Naive B cell (primary cell): ENCODE data around the gene ROCK2. TPM values are rescaled to one million over a fixed set of nuclear protein-coding genes. Genes with fewer than 3 reads are reported as not detected.
A peak's percentile ranks its signal among the peaks of the same experiment; 100 is the strongest.

Source experiments
- ATAC-seq, 2 donors: fragments of 150-1000 bp; cut with Tn5 transposase; 2 replicates each; pipeline ENCODE4 v1.10.0; 2021; ENCODE audit warnings: low read depth in 2 of 2, mild to moderate bottlenecking in 2 of 2, moderate library complexity in 2 of 2
- DNase-seq: peaks from one replicate; pipeline ENCODE4 v3.0.0; 2022
- H3K27ac Mint-ChIP-seq, 6 donors: one replicate each; pipeline ENCODE4 v1.8.0; 2020 to 2022; ENCODE audit warnings: mild to moderate bottlenecking in 6 of 6, mixed read lengths in 6 of 6, moderate library complexity in 5 of 6, inconsistent platforms in 2 of 6
- H3K27me3 Mint-ChIP-seq, 3 donors: one replicate each; pipeline ENCODE4 v1.8.0; 2021 to 2022; ENCODE audit warnings: mixed read lengths in 3 of 3, mild to moderate bottlenecking in 1 of 3
- H3K36me3 Mint-ChIP-seq, 2 donors: one replicate each; pipeline ENCODE4 v1.8.0; 2020 to 2022; ENCODE audit warnings: mixed read lengths in 2 of 2, inconsistent platforms in 1 of 2, mild to moderate bottlenecking in 1 of 2
- H3K4me1 Mint-ChIP-seq, 3 donors: one replicate each; pipeline ENCODE4 v1.8.0; 2020 to 2022; ENCODE audit warnings: mixed read lengths in 3 of 3, inconsistent platforms in 1 of 3, mild to moderate bottlenecking in 1 of 3, moderate library complexity in 1 of 3
- H3K4me3 Mint-ChIP-seq, 8 donors: one replicate each; pipeline ENCODE4 v1.8.0; 2020 to 2022; ENCODE audit warnings: mild to moderate bottlenecking in 8 of 8, mixed read lengths in 8 of 8, moderate library complexity in 8 of 8, inconsistent platforms in 2 of 8
- H3K9me3 Mint-ChIP-seq, 7 donors: one replicate each; pipeline ENCODE4 v1.8.0; 2020 to 2022; ENCODE audit warnings: mixed read lengths in 7 of 7, mild to moderate bottlenecking in 5 of 7, inconsistent platforms in 2 of 7, moderate library complexity in 1 of 7
- polyA plus RNA-seq, 6 donors: library from polyadenylated mRNA; unstranded; fragments of 300-500 nt; fragmentation: Illumina TruSeq; gene quantifications; one replicate each; pipeline ENCODE4 v1.2.3, GENCODE V29; 2021; ENCODE audit warnings: low read depth in 6 of 6

ROCK2 gene
- polyA plus RNA-seq, 6 donors from 2014 or later, result 3.2 to 21.2 (median 10.0) TPM

GRCh38 chr2:11212645-11213044 lies 131.8 kb downstream of the ROCK2 start:
- Mint-ChIP-seq H3K4me3 (no peak overlapping the region), H3K9me3 (no peaks in the 10 kb centered on the region), H3K36me3 (peaks cover 27 to 28% of the 10 kb centered on the region in 2 donors), H3K27ac (peak overlapping the region in 1 of 6 donors; percentile 58), H3K4me1 (peaks cover 0 to 4% (median 0%) of the 10 kb centered on the region in 3 donors), H3K27me3 (no peaks in the 10 kb centered on the region)
- no peak for ATAC-seq
- no peak for DNase-seq

GRCh38 chr2:11208083-11208482 lies 136.4 kb downstream of the ROCK2 start:
- Mint-ChIP-seq H3K9me3 (no peaks in the 10 kb centered on the region), H3K4me1 (peaks cover 0 to 6% (median 0%) of the 10 kb centered on the region in 3 donors), H3K27me3 (no peaks in the 10 kb centered on the region), H3K27ac (no peak overlapping the region), H3K36me3 (peaks cover under 1 to 13% of the 10 kb centered on the region in 2 donors), H3K4me3 (no peak overlapping the region)
- ATAC-seq (no peak), DNase-seq (no peak)

GRCh38 chr2:11203480-11203879 lies 141.0 kb downstream of the ROCK2 start:
- H3K27me3 Mint-ChIP-seq, result no peaks in the 10 kb centered on the region
- no peak overlapping the region for H3K27ac Mint-ChIP-seq
- DNase-seq (no peak), ATAC-seq (no peak)
- peaks cover 0 to 6% (median 0%) of the 10 kb centered on the region in 3 donors for H3K4me1 Mint-ChIP-seq
- no peak overlapping the region for H3K4me3 Mint-ChIP-seq
- H3K9me3 Mint-ChIP-seq, result no peaks in the 10 kb centered on the region
- H3K36me3 Mint-ChIP-seq, result peaks cover 0 to 11% of the 10 kb centered on the region in 2 donors

- peaks cover 0 to 11% of the 10 kb centered on the region in 2 donors for H3K36me3 Mint-ChIP-seq
- ATAC-seq, result no peak
- no peak overlapping the region for H3K27ac Mint-ChIP-seq
These were observed 142.5 kb downstream of the ROCK2 start for GRCh38 chr2:11201969-11202368.

GRCh38 chr2:11200651-11201050 lies 143.8 kb downstream of the ROCK2 start:
- H3K4me3 Mint-ChIP-seq, result no peak overlapping the region
- peaks cover 0 to 6% (median 0%) of the 10 kb centered on the region in 3 donors for H3K4me1 Mint-ChIP-seq
- no peaks in the 10 kb centered on the region for H3K27me3 Mint-ChIP-seq
- no peak for ATAC-seq
- no peaks in the 10 kb centered on the region for H3K9me3 Mint-ChIP-seq
- H3K36me3 Mint-ChIP-seq, result peaks cover 8 to 23% of the 10 kb centered on the region in 2 donors
- no peak overlapping the region for H3K27ac Mint-ChIP-seq
- no peak for DNase-seq

More at GRCh38 chr2:11201969-11202368, 142.5 kb downstream of the ROCK2 start:
- Mint-ChIP-seq H3K4me3 (no peak overlapping the region), H3K4me1 (peaks cover 0 to 6% (median 0%) of the 10 kb centered on the region in 3 donors), H3K27me3 (no peaks in the 10 kb centered on the region), H3K9me3 (no peaks in the 10 kb centered on the region)
- no peak for DNase-seq

GRCh38 chr2:11196246-11196645 lies 148.2 kb downstream of the ROCK2 start:
- Mint-ChIP-seq H3K4me1 (no peaks in the 10 kb centered on the region), H3K4me3 (no peak overlapping the region), H3K27ac (peak overlapping the region in 1 of 6 donors; percentile 76), H3K9me3 (no peaks in the 10 kb centered on the region), H3K27me3 (no peaks in the 10 kb centered on the region), H3K36me3 (peaks cover 17 to 30% of the 10 kb centered on the region in 2 donors)
- DNase-seq, result no peak
- ATAC-seq, result no peak

GRCh38 chr2:11187731-11188130 lies 156.7 kb downstream of the ROCK2 start:
- no peak for DNase-seq
- peaks cover 11 to 16% of the 10 kb centered on the region in 2 donors for H3K36me3 Mint-ChIP-seq
- H3K4me3 Mint-ChIP-seq, result no peak overlapping the region
- no peak overlapping the region for H3K27ac Mint-ChIP-seq
- no peaks in the 10 kb centered on the region for H3K4me1 Mint-ChIP-seq
- H3K9me3 Mint-ChIP-seq, result no peaks in the 10 kb centered on the region
- no peak for ATAC-seq
- H3K27me3 Mint-ChIP-seq, result no peaks in the 10 kb centered on the region

- H3K9me3 Mint-ChIP-seq, result no peaks in the 10 kb centered on the region
- no peak for ATAC-seq
- H3K4me1 Mint-ChIP-seq, result no peaks in the 10 kb centered on the region
- no peak overlapping the region for H3K27ac Mint-ChIP-seq
- H3K27me3 Mint-ChIP-seq, result no peaks in the 10 kb centered on the region
- no peak overlapping the region for H3K4me3 Mint-ChIP-seq
- H3K36me3 Mint-ChIP-seq, result peaks cover 10 to 16% of the 10 kb centered on the region in 2 donors
- no peak for DNase-seq
These were observed 157.3 kb downstream of the ROCK2 start for GRCh38 chr2:11187083-11187619.

GRCh38 chr2:11186145-11186544 lies 158.3 kb downstream of the ROCK2 start:
- H3K4me1 Mint-ChIP-seq, result no peaks in the 10 kb centered on the region
- no peak for DNase-seq
- H3K36me3 Mint-ChIP-seq, result peaks cover 10 to 16% of the 10 kb centered on the region in 2 donors
- ATAC-seq, result no peak
- H3K27me3 Mint-ChIP-seq, result no peaks in the 10 kb centered on the region
- H3K4me3 Mint-ChIP-seq, result no peak overlapping the region
- H3K27ac Mint-ChIP-seq, result no peak overlapping the region
- no peaks in the 10 kb centered on the region for H3K9me3 Mint-ChIP-seq

GRCh38 chr2:11182951-11183350 lies 161.5 kb downstream of the ROCK2 start:
- Mint-ChIP-seq H3K4me1 (no peaks in the 10 kb centered on the region), H3K36me3 (peaks cover 10 to 26% of the 10 kb centered on the region in 2 donors), H3K4me3 (no peak overlapping the region), H3K27ac (no peak overlapping the region), H3K9me3 (no peaks in the 10 kb centered on the region), H3K27me3 (no peaks in the 10 kb centered on the region)
- ATAC-seq, result no peak
- no peak for DNase-seq

GRCh38 chr2:11180653-11181052 lies 163.8 kb downstream of the ROCK2 start:
- no peak for ATAC-seq
- H3K27me3 Mint-ChIP-seq, result no peaks in the 10 kb centered on the region

GRCh38 chr2:11179899-11180298 lies 164.5 kb downstream of the ROCK2 start:
- Mint-ChIP-seq H3K36me3 (peaks cover 0 to 22% of the 10 kb centered on the region in 2 donors), H3K27me3 (no peaks in the 10 kb centered on the region), H3K27ac (peak overlapping the region in 1 of 6 donors; percentile 49), H3K4me1 (peaks cover 4 to 7% (median 6%) of the 10 kb centered on the region in 3 donors), H3K4me3 (no peak overlapping the region), H3K9me3 (no peaks in the 10 kb centered on the region)
- ATAC-seq (no peak), DNase-seq (no peak)

More at GRCh38 chr2:11180653-11181052, 163.8 kb downstream of the ROCK2 start:
- no peaks in the 10 kb centered on the region for H3K4me1 Mint-ChIP-seq
- H3K4me3 Mint-ChIP-seq, result no peak overlapping the region
- no peak overlapping the region for H3K27ac Mint-ChIP-seq
- peaks cover 0 to 22% of the 10 kb centered on the region in 2 donors for H3K36me3 Mint-ChIP-seq
- DNase-seq, result no peak
- H3K9me3 Mint-ChIP-seq, result no peaks in the 10 kb centered on the region

GRCh38 chr2:11179196-11179595 lies 165.2 kb downstream of the ROCK2 start:
- H3K36me3 Mint-ChIP-seq, result peaks cover 0 to 22% of the 10 kb centered on the region in 2 donors
- H3K27me3 Mint-ChIP-seq, result no peaks in the 10 kb centered on the region
- H3K4me3 Mint-ChIP-seq, result no peak overlapping the region
- DNase-seq (no peak), ATAC-seq (no peak)
- H3K27ac Mint-ChIP-seq, result no peak overlapping the region
- H3K4me1 Mint-ChIP-seq, result peaks cover 4 to 7% (median 6%) of the 10 kb centered on the region in 3 donors
- no peaks in the 10 kb centered on the region for H3K9me3 Mint-ChIP-seq

- Mint-ChIP-seq H3K4me3 (no peak overlapping the region), H3K36me3 (peaks cover 0 to 21% of the 10 kb centered on the region in 2 donors), H3K27ac (peak overlapping the region in 1 of 6 donors; percentile 22), H3K27me3 (no peaks in the 10 kb centered on the region), H3K4me1 (peaks cover 4 to 7% (median 6%) of the 10 kb centered on the region in 3 donors), H3K9me3 (no peaks in the 10 kb centered on the region)
- DNase-seq, result no peak
- no peak for ATAC-seq
These were observed 166.4 kb downstream of the ROCK2 start for GRCh38 chr2:11177871-11178690.
